ENCODE results near the gene TBC1D7.
"Not testable (repeated sequence)": the region's sequence is repeated elsewhere in the genome, so short reads cannot be mapped to it uniquely, and the experiment has no call there.

Gene TBC1D7

GRCh38 chr6:13342414-13343019 lies 14.2 kb upstream of the TBC1D7 start:
- H3K4me3 ChIP-seq (ENCODE audit: low read length in 2 of 2), result no peak overlapping the region

DNA sequence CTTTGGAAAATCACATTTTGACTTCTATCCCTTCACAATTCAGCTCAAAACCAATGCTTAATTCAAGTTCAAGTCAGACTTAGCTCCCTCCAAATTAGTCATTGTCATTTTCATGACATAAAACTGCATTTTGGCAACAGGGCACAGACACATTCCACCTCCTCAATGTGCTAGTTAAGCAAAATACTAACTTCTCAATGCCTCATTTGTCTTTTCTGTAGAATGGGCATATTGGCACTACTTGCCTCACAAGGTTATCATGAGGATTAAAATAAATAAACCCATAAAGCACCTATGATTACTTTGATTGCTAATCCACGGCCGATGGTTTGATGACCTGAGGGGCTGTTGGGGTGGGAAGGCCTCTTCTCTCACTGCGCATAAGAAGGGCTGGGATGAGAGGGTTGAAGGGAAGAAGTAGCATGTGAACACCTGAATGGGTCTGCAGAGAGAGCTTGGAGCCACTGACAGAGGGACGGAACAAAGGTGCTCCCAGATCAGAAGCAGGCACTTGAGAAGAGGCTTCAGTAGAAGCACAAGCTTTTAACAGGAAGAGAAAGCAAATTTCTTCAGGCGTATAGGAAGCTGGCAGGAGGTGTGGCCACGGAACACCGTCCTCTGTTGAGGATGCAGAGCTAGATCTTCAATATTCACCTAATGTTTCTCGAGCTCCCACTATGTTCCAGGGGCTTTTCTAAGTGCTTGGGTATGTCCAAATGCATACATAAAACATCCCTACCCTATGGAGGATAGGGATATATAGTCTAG lies 11.7 kb upstream of the TBC1D7 start:
- H3K4me3 ChIP-seq (ENCODE audit: low read length in 2 of 2), result no peak overlapping the region
- H3K27ac ChIP-seq (ENCODE audit: low read depth in 2 of 2, low read length in 2 of 2), result no peak overlapping the region
- peaks cover 0 to 2% of the 10 kb centered on the region in 2 donors for H3K4me1 ChIP-seq (ENCODE audit: control insufficient read depth in 2 of 2, insufficient read depth in 2 of 2, low read length in 2 of 2)
- no peaks in the 10 kb centered on the region for H3K36me3 ChIP-seq (ENCODE audit: control insufficient read depth in 2 of 2, insufficient read depth in 2 of 2, low read length in 2 of 2)
- H3K9ac ChIP-seq (ENCODE audit: low read depth in 1 of 2, low read length in 2 of 2), result no peak overlapping the region
- no peaks in the 10 kb centered on the region for H3K9me3 ChIP-seq (ENCODE audit: control insufficient read depth in 2 of 2, low read length in 2 of 2)
- H3K27me3 ChIP-seq (ENCODE audit: control insufficient read depth in 2 of 2, insufficient read depth in 2 of 2, low read length in 2 of 2), result no peaks in the 10 kb centered on the region

More at GRCh38 chr6:13342414-13343019, 14.2 kb upstream of the TBC1D7 start:
- no peaks in the 10 kb centered on the region for H3K36me3 ChIP-seq (ENCODE audit: control insufficient read depth in 2 of 2, insufficient read depth in 2 of 2, low read length in 2 of 2)
- H3K9ac ChIP-seq (ENCODE audit: low read depth in 1 of 2, low read length in 2 of 2), result no peak overlapping the region
- H3K4me1 ChIP-seq (ENCODE audit: control insufficient read depth in 2 of 2, insufficient read depth in 2 of 2, low read length in 2 of 2), result no peaks in the 10 kb centered on the region
- no peaks in the 10 kb centered on the region for H3K9me3 ChIP-seq (ENCODE audit: control insufficient read depth in 2 of 2, low read length in 2 of 2)
- H3K27ac ChIP-seq (ENCODE audit: low read depth in 2 of 2, low read length in 2 of 2), result no peak overlapping the region
- no peaks in the 10 kb centered on the region for H3K27me3 ChIP-seq (ENCODE audit: control insufficient read depth in 2 of 2, insufficient read depth in 2 of 2, low read length in 2 of 2)

DNA sequence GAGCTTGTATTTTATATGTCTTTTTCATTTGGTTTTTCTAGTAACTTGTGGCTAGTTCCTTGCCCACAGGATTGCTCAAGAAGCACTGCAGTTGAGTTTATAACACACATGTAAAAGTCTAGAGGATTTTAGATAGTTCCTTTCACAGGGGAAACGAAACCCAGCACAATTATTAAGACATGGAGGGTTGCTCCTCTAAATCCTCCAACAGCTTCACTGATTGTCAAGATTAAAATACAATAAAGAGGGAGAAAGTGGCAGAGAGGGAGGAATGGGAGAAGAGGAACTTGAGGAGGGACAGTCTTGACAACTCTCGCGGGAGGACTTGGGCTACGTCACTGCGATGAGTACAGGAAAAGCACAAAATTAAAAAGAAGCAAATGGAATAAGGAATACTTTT lies 9.7 kb upstream of the TBC1D7 start:
- no peaks in the 10 kb centered on the region for H3K9me3 ChIP-seq (ENCODE audit: control insufficient read depth in 2 of 2, low read length in 2 of 2)
- no peaks in the 10 kb centered on the region for H3K27me3 ChIP-seq (ENCODE audit: control insufficient read depth in 2 of 2, insufficient read depth in 2 of 2, low read length in 2 of 2)
- no peaks in the 10 kb centered on the region for H3K36me3 ChIP-seq (ENCODE audit: control insufficient read depth in 2 of 2, insufficient read depth in 2 of 2, low read length in 2 of 2)
- H3K4me1 ChIP-seq (ENCODE audit: control insufficient read depth in 2 of 2, insufficient read depth in 2 of 2, low read length in 2 of 2), result peaks cover 0 to 2% of the 10 kb centered on the region in 2 donors
- H3K4me3 ChIP-seq (ENCODE audit: low read length in 2 of 2), result no peak overlapping the region
- no peak overlapping the region for H3K9ac ChIP-seq (ENCODE audit: low read depth in 1 of 2, low read length in 2 of 2)
- H3K27ac ChIP-seq (ENCODE audit: low read depth in 2 of 2, low read length in 2 of 2), result no peak overlapping the region

- no peak overlapping the region for H3K27ac ChIP-seq (ENCODE audit: low read depth in 2 of 2, low read length in 2 of 2)
- H3K36me3 ChIP-seq (ENCODE audit: control insufficient read depth in 2 of 2, insufficient read depth in 2 of 2, low read length in 2 of 2), result no peaks in the 10 kb centered on the region
- no peaks in the 10 kb centered on the region for H3K27me3 ChIP-seq (ENCODE audit: control insufficient read depth in 2 of 2, insufficient read depth in 2 of 2, low read length in 2 of 2)
- no peaks in the 10 kb centered on the region for H3K9me3 ChIP-seq (ENCODE audit: control insufficient read depth in 2 of 2, low read length in 2 of 2)
- no peak overlapping the region for H3K4me3 ChIP-seq (ENCODE audit: low read length in 2 of 2)
- H3K4me1 ChIP-seq (ENCODE audit: control insufficient read depth in 2 of 2, insufficient read depth in 2 of 2, low read length in 2 of 2), result peaks cover 0 to 2% of the 10 kb centered on the region in 2 donors
- H3K9ac ChIP-seq (ENCODE audit: low read depth in 1 of 2, low read length in 2 of 2), result no peak overlapping the region
Observed at GRCh38 chr6:13336553-13336952, 8.2 kb upstream of the TBC1D7 start.

- no peak overlapping the region for H3K27ac ChIP-seq (ENCODE audit: low read depth in 2 of 2, low read length in 2 of 2)
- no peaks in the 10 kb centered on the region for H3K36me3 ChIP-seq (ENCODE audit: control insufficient read depth in 2 of 2, insufficient read depth in 2 of 2, low read length in 2 of 2)
- H3K9ac ChIP-seq (ENCODE audit: low read depth in 1 of 2, low read length in 2 of 2), result no peak overlapping the region
Observed at GRCh38 chr6:13334953-13335352, 6.6 kb upstream of the TBC1D7 start.

DNA sequence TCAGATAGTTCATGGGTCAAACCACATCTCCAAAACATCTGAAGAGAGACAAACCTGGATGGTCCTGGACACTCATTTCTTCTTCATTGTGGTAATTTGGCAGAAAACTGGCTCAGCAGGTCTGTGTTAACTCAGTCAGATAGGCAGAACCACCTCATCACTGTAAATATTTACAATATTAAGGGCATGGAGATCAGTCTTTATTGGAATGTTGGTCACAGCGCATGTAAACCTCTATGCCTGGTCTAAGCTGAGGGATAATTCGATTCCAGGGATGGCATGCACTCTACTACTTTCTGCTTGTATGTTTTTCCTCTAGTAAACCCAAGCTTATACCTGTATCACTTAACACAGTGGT lies 4.0 kb upstream of the TBC1D7 start:
- H3K9me3 ChIP-seq (ENCODE audit: control insufficient read depth in 2 of 2, low read length in 2 of 2), result no peaks in the 10 kb centered on the region
- H3K27me3 ChIP-seq (ENCODE audit: control insufficient read depth in 2 of 2, insufficient read depth in 2 of 2, low read length in 2 of 2), result no peaks in the 10 kb centered on the region
- H3K27ac ChIP-seq (ENCODE audit: low read depth in 2 of 2, low read length in 2 of 2), result no peak overlapping the region
- H3K4me1 ChIP-seq (ENCODE audit: control insufficient read depth in 2 of 2, insufficient read depth in 2 of 2, low read length in 2 of 2), result peaks cover 2 to 6% of the 10 kb centered on the region in 2 donors
- no peak overlapping the region for H3K9ac ChIP-seq (ENCODE audit: low read depth in 1 of 2, low read length in 2 of 2)
- no peak overlapping the region for H3K4me3 ChIP-seq (ENCODE audit: low read length in 2 of 2)
- no peaks in the 10 kb centered on the region for H3K36me3 ChIP-seq (ENCODE audit: control insufficient read depth in 2 of 2, insufficient read depth in 2 of 2, low read length in 2 of 2)

More at GRCh38 chr6:13334953-13335352, 6.6 kb upstream of the TBC1D7 start:
- no peaks in the 10 kb centered on the region for H3K27me3 ChIP-seq (ENCODE audit: control insufficient read depth in 2 of 2, insufficient read depth in 2 of 2, low read length in 2 of 2)
- no peak overlapping the region for H3K4me3 ChIP-seq (ENCODE audit: low read length in 2 of 2)
- H3K9me3 ChIP-seq (ENCODE audit: control insufficient read depth in 2 of 2, low read length in 2 of 2), result no peaks in the 10 kb centered on the region
- peaks cover 0 to 2% of the 10 kb centered on the region in 2 donors for H3K4me1 ChIP-seq (ENCODE audit: control insufficient read depth in 2 of 2, insufficient read depth in 2 of 2, low read length in 2 of 2)

GRCh38 chr6:13331516-13332348 lies 3.4 kb upstream of the TBC1D7 start:
- Histone ChIP-seq H3K9me3 (ENCODE audit: control insufficient read depth in 2 of 2, low read length in 2 of 2) (no peaks in the 10 kb centered on the region), H3K27me3 (ENCODE audit: control insufficient read depth in 2 of 2, insufficient read depth in 2 of 2, low read length in 2 of 2) (no peaks in the 10 kb centered on the region), H3K36me3 (ENCODE audit: control insufficient read depth in 2 of 2, insufficient read depth in 2 of 2, low read length in 2 of 2) (no peaks in the 10 kb centered on the region), H3K27ac (ENCODE audit: low read depth in 2 of 2, low read length in 2 of 2) (no peak overlapping the region), H3K4me1 (ENCODE audit: control insufficient read depth in 2 of 2, insufficient read depth in 2 of 2, low read length in 2 of 2) (peaks cover 2 to 7% of the 10 kb centered on the region in 2 donors), H3K4me3 (ENCODE audit: low read length in 2 of 2) (no peak overlapping the region), H3K9ac (ENCODE audit: low read depth in 1 of 2, low read length in 2 of 2) (no peak overlapping the region)

- peak overlapping the region; percentile 97 for H3K4me3 ChIP-seq (ENCODE audit: low read length in 2 of 2)
- H3K36me3 ChIP-seq (ENCODE audit: control insufficient read depth in 2 of 2, insufficient read depth in 2 of 2, low read length in 2 of 2), result peaks cover 0 to 5% of the 10 kb centered on the region in 2 donors
- peak overlapping the region; percentile 95 to 98 for H3K27ac ChIP-seq (ENCODE audit: low read depth in 2 of 2, low read length in 2 of 2)
- H3K4me1 ChIP-seq (ENCODE audit: control insufficient read depth in 2 of 2, insufficient read depth in 2 of 2, low read length in 2 of 2), result peaks cover 0 to 7% of the 10 kb centered on the region in 2 donors
- peak overlapping the region; percentile 94 to 98 for H3K9ac ChIP-seq (ENCODE audit: low read depth in 1 of 2, low read length in 2 of 2)
- no peaks in the 10 kb centered on the region for H3K9me3 ChIP-seq (ENCODE audit: control insufficient read depth in 2 of 2, low read length in 2 of 2)
- no peaks in the 10 kb centered on the region for H3K27me3 ChIP-seq (ENCODE audit: control insufficient read depth in 2 of 2, insufficient read depth in 2 of 2, low read length in 2 of 2)
Observed at GRCh38 chr6:13328875-13329183, 492 bp upstream of the TBC1D7 start.

DNA sequence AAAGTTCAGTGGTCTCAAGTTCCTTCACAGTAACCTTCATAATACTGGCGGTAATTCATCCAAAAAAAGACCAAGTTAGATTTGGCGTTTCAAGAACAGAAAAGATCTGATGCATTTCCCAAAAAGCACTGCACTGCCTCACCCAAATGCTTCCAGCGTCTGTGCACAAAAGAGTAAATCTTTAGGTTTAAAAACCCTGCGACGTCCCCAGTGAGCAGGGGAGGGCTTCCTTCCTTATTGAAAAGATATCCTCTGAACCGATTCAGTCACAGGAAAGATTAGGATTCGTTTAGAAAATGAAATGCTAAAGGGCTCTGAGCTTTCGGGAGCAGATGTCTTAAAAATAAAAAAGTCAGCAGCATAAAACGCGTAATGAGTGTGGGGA lies 654 bp downstream of the TBC1D7 start:
- H3K4me3 ChIP-seq (ENCODE audit: low read length in 2 of 2), result peak overlapping the region; percentile 97
- H3K36me3 ChIP-seq (ENCODE audit: control insufficient read depth in 2 of 2, insufficient read depth in 2 of 2, low read length in 2 of 2), result peaks cover 0 to 11% of the 10 kb centered on the region in 2 donors
- no peaks in the 10 kb centered on the region for H3K27me3 ChIP-seq (ENCODE audit: control insufficient read depth in 2 of 2, insufficient read depth in 2 of 2, low read length in 2 of 2)
- peak overlapping the region; percentile 95 to 98 for H3K27ac ChIP-seq (ENCODE audit: low read depth in 2 of 2, low read length in 2 of 2)
- peak overlapping the region; percentile 93 to 98 for H3K9ac ChIP-seq (ENCODE audit: low read depth in 1 of 2, low read length in 2 of 2)
- H3K4me1 ChIP-seq (ENCODE audit: control insufficient read depth in 2 of 2, insufficient read depth in 2 of 2, low read length in 2 of 2), result peaks cover 0 to 7% of the 10 kb centered on the region in 2 donors
- H3K9me3 ChIP-seq (ENCODE audit: control insufficient read depth in 2 of 2, low read length in 2 of 2), result no peaks in the 10 kb centered on the region

GRCh38 chr6:13326031-13326586 lies 2.2 kb downstream of the TBC1D7 start:
- H3K27ac ChIP-seq (ENCODE audit: low read depth in 2 of 2, low read length in 2 of 2); H3K4me3 ChIP-seq (ENCODE audit: low read length in 2 of 2); H3K4me1 ChIP-seq (ENCODE audit: control insufficient read depth in 2 of 2, insufficient read depth in 2 of 2, low read length in 2 of 2); H3K9ac ChIP-seq (ENCODE audit: low read depth in 1 of 2, low read length in 2 of 2); H3K9me3 ChIP-seq (ENCODE audit: control insufficient read depth in 2 of 2, low read length in 2 of 2); H3K27me3 ChIP-seq (ENCODE audit: control insufficient read depth in 2 of 2, insufficient read depth in 2 of 2, low read length in 2 of 2): not testable (repeated sequence)
- peaks cover 0 to 23% of the 10 kb centered on the region in 2 donors for H3K36me3 ChIP-seq (ENCODE audit: control insufficient read depth in 2 of 2, insufficient read depth in 2 of 2, low read length in 2 of 2)

Data from mucosa of rectum (tissue), 2 donors.